GM18498 (cell line): ENCODE measurements around the gene SYT2.

Source experiments
- ATAC-seq: cut with Tn5 transposase; IDR thresholded peaks from one replicate; pipeline ENCODE4 v1.9.1; 2021; ENCODE audit warnings: mild to moderate bottlenecking, moderate library complexity; ENCODE audit not compliant: unreplicated experiment

SYT2 gene

GRCh38 chr1:202706851-202707250 is 3.4 kb downstream of the SYT2 start:
- ATAC-seq = no peak

DNA sequence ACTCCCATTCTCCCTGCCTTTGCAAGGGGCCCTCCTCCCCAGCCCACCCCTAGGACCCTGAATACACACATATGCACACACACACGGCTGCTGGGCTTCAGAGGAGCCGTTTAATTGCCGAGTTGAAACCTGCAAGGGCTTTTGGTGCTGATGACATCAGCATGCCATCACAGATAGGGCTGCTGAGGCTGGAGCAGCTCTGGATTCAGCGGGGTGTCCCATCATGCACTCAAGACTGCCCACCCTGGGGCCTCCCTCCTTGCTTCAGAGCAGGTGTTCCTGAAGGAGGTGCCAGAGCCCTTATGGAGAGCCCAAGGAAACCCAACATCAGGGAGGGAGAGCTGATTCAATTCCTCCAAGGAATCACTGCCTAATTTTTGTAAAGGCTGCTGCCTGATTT is 5.7 kb downstream of the SYT2 start:
- ATAC-seq = no peak

DNA sequence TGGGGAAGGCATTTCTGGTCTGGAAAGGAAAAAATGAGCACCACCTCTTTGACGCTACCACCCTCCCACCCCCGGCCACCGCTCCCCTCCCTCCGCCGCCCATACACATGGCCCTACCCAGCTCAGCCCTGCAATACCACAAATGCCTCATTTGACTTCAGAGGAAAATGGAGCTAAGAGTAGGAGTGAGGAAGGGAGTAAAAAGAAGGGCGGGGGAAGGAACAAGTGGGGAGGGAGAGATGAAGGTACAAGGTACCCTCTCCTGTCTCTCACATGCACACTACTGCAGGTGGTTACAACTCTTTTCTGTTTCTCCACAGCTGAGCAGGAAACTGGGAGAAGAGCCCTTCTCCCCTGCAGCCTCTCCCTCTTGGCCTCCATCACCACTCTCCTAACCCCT is 7.1 kb downstream of the SYT2 start:
- no peak for ATAC-seq

GRCh38 chr1:202702088-202702487 is 8.2 kb downstream of the SYT2 start:
- no peak for ATAC-seq

- no peak for ATAC-seq
Measured at GRCh38 chr1:202701200-202701599, 9.1 kb downstream of the SYT2 start.

- no peak for ATAC-seq
Measured at GRCh38 chr1:202700061-202700460, 10.2 kb downstream of the SYT2 start.

DNA sequence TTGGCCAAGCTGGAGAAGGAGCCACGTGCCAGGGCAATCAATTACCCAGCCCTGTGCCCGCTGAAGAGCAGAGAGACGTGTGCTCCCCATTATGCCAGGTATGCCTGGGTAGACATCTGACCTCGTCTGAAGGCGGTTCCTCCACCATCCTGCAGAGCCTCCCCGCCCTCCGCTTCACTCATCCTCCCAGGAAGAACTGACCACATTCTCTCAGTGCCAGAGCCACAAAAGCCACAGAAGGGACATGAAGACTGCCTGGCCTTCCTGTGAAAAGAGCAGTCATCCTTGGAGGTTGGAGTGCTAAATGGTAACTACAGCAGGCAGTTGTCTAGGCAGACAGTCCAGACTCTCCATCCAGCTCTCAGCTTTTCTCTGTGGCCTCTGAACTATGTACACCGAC is 12.0 kb downstream of the SYT2 start:
- ATAC-seq = no peak

- ATAC-seq = no peak
Measured at GRCh38 chr1:202697038-202697437, 13.2 kb downstream of the SYT2 start.

- no peak for ATAC-seq
Measured at GRCh38 chr1:202694314-202694713, 15.9 kb downstream of the SYT2 start.

DNA sequence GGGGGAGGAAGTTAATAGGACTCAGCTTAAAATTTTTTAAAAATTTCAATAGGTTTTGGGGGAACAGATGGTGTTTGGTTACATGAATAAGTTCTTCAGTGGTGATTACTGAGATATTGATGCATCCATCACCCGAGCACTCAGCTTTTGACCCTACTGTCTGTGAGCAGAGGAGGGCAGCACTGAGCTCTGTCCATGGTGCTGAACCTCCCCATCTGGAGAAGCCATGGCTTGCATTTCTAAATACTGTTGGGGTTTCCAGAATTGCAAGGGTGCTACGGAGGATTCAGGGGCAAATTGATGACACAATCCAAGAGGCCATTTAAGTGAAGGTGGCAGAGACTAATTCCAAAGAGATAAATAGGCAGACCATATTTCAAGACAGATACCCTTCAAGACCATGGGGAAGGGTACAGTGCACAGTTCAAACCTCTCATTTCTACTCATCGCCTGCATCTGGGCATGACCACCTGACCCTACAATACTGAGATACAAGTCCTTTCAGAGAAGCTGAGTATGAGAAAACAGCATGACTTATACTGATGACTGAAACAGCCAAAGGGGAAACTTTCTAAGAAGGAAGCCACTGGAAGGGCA is 17.2 kb downstream of the SYT2 start:
- no peak for ATAC-seq

GRCh38 chr1:202691816-202692215 is 18.4 kb downstream of the SYT2 start:
- no peak for ATAC-seq

DNA sequence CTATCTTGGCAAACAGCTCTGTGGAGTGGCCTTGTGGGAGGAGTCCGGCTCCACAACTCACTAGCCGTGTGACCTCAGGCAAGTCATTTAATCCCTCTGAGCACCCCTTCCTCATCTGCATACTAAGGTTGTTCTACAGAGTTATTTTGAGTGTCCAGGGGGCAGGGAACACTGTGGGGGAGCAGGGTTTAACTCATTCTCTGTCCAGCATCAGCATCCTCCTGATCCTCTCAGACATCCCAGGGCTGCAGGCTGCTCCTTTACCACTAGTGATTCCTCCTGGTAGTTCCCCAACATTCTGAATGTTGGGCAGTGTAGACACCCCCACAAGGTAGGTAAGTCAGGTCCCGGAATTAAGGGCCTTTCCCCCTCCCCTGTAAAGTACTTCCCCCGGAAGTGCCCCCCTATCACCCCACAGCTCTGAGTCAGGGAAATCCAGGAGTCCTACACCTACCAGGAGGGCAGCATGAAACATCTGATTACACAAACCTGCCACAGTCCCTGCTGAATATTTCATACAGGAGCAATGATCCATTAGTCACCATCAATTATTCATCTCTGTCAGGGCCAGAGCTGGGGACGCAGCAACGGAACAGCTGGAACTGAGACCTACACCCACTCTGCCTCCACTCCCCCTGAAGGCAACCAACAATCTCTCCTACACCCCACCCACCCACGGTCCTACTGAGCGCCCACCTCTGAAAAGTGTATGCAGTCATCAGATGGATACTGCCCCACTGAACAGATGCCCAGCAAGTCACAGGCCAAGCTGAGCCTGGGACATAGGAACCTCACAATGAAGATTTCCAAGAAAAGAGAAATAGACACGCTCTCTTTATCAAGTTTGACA is 20.5 kb downstream of the SYT2 start:
- no peak for ATAC-seq

DNA sequence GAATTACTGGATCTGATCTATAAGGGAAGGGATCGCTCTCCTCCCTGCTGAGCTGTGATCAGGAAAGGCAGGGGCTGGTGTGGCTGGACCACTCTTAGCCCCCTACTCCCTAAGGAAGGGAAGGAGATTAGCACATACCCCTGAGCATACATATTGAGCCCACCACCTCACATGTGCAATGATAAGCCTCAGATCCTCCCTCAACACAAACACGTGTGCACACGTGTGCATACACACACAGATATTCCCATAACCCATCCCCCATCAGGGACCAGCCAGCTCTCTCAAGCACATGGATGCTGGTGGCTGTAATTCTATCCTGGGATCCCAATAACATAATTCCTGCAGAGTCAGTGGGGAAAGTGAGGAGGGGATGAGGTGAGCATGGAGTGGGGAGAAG is 21.2 kb downstream of the SYT2 start:
- no peak for ATAC-seq

DNA sequence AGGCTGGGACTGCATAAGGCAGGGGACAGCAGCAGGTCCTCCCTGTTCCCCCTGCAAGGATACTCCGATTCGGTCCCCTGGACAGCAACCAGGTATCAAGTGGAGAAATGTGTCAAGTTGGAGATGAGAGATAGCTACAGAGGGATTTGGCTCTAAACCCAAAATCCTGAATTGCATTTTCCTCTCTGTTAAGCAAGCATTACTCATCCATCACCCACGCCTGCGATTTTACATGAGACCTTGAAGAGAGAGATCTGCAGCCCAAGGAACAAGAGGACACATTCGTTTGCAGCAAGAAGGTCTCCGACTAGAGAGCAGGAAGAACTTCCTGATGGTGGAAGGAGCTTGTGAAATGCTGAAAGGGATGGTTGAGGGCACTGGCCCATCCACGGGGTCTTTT is 21.9 kb downstream of the SYT2 start:
- no peak for ATAC-seq

DNA sequence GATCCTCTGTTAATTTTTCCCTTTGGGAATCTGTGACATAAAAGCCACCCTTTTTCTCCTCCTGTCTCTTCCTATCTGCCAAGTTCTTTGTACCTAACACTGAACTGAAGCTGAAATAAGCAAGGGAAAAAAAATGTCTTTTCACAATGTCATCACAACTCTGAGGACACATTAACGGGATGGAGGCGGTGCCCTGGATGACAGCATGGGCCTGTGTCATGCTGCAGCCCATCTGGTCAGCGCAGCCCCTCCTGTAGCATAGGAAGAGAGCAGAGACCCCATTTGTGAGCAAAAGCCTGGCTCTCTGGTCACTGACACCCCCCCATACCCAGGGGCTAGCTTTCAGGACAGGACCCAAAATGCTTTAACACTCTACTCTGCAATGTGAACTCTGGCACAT is 22.5 kb downstream of the SYT2 start:
- no peak for ATAC-seq

DNA sequence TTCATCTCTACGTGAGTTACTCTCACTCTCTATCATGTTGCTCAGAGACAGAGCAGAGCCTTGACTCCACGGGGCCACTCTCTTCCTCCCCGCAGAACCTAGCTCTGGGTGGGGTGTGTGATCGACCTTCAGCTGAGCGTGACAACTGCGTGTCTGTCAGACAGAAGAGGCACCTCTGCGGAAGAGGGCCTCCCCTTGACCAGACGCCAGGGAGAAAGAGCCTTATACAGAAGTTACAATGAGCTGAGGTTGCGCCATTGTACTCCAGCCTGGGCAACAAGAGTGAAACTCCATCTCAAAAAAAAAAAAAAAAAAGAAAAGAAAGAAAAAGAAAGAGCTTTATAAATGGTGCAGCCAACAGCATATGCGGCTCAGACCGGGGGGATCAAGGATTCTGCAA is 22.9 kb downstream of the SYT2 start:
- no peak for ATAC-seq

DNA sequence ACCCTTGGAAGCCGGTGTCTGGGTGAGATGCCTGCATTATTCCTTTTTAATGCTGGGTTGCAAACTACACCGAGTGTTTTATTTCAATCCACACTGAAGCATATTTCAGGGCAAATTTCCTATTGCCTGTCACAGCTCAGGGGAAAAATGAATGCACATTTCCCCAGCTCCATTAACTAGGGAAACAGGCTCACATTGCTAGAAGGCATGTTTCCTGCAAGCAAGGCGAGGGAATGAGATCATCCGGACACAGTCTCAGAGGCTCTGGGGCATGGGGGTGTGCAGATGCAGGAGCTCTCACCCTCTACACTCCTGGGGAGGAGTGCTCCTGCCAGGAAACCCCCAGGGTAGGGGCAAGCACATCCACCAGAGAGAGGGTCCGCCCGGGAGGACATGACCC is 24.6 kb downstream of the SYT2 start:
- ATAC-seq = no peak

DNA sequence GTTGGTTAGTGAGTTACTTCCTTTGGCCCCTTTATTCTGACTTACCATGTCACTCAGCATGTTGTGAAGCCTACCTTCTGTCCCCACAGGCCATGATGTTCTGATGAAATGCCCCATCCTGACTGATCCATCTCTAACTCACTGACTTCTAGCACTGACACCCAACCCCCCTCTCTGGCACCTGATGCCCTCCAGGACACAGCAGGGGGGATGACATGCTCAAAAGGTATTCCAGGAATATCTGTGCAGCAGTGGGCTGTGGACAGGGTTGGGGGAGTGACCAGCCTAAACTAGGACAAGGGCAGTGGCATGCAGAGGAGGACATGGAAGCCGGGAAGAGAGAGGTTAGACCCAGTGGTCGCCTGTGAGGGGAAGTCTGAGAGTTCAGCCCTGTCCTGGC is 25.5 kb downstream of the SYT2 start:
- no peak for ATAC-seq

DNA sequence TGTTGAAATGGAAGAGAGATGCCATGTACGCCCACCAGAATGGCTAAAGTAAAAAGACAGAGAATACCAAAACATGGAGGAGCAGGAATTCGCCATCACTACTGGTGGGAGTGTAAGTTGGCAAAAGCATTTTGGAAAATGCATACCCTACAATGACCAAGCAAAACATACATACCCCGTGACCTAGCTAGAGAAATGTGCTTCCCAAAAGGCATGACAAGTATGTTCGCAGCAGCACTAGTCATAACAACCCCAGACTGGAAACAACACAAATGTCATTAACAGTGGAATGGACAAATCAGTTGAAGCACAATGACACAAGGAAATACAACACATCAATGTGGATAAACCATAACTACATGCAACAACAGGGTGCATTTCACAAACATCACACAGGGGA is 27.2 kb downstream of the SYT2 start:
- no peak for ATAC-seq

- no peak for ATAC-seq
Measured at GRCh38 chr1:202682477-202682876, 27.8 kb downstream of the SYT2 start.

- ATAC-seq = no peak
Measured at GRCh38 chr1:202681736-202682420, 28.4 kb downstream of the SYT2 start.
